ENCODE data around the gene GABRG2.

GABRG2 gene

DNA sequence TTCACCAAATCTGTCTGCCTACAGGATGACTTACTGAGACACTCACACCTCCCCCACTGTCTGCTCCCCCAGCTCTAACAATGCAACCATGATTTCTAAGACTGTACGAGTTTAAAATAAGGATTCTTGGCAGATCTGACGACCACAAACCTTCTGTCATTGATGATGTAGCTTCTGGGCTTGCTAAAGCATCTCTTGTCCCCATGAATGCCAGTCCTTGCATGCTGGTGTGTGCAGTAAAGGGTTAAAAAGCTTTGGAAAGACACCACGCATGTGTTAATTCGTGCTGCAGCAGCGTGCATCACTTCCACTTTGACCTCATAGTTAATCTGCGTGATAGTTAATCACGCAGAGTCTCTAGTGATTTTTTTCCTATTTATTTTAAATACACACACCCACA lies 411 bp upstream of the GABRG2 start:
- H3K9me3 ChIP-seq (ENCODE audit: control extremely low read depth in 1 of 5, control insufficient read depth in 4 of 5, insufficient read depth in 2 of 5, low read depth in 1 of 5, low read length in 4 of 5): peaks cover 0 to 4% (median 2%) of the 10 kb centered on the region in 5 experiments
- CTCF ChIA-PET: no interaction called here
- POLR2A ChIA-PET: no interaction called here

GRCh38 chr5:162068412-162068811 lies 839 bp downstream of the GABRG2 start:
- DNase-seq: peak; percentile 34 to 62 (median 58)
- Histone ChIP-seq H3K4me1 (ENCODE audit: control extremely low read depth in 1 of 4, control insufficient read depth in 4 of 4, insufficient read depth in 4 of 4, low read length in 3 of 4) (no peaks in the 10 kb centered on the region), H3K9me3 (ENCODE audit: control extremely low read depth in 1 of 5, control insufficient read depth in 4 of 5, insufficient read depth in 2 of 5, low read depth in 1 of 5, low read length in 4 of 5) (peaks cover 0 to 4% (median 2%) of the 10 kb centered on the region in 5 experiments), H3K27ac (ENCODE audit: insufficient read depth in 1 of 2, low read depth in 1 of 2, low read length in 2 of 2, poor library complexity in 1 of 2, severe bottlenecking in 2 of 2) (no peak overlapping the region), H3K4me3 (ENCODE audit: control insufficient read depth in 1 of 7, extremely low read depth in 1 of 7, insufficient read depth in 4 of 7, low read depth in 2 of 7, low read length in 6 of 7) (no peak overlapping the region), H3K27me3 (replicated peaks in 2 of 5; ENCODE audit: control insufficient read depth in 4 of 5, insufficient read depth in 5 of 5, low read length in 4 of 5) (peaks cover 0 to 28% (median 20%) of the 10 kb centered on the region in 5 experiments), H3K36me3 (ENCODE audit: control insufficient read depth in 4 of 4, insufficient read depth in 4 of 4, low read length in 3 of 4) (no peaks in the 10 kb centered on the region)
- ChIA-PET CTCF (no interaction called here), POLR2A (no interaction called here)
- 8% methylated on average over 8 of the region's 12 CpGs for WGBS (ENCODE audit: insufficient coverage)

More for the DNA sequence above, 411 bp upstream of the GABRG2 start:
- H3K4me3 ChIP-seq (ENCODE audit: control insufficient read depth in 1 of 7, extremely low read depth in 1 of 7, insufficient read depth in 4 of 7, low read depth in 2 of 7, low read length in 6 of 7): no peak overlapping the region
- no peaks in the 10 kb centered on the region for H3K36me3 ChIP-seq (ENCODE audit: control insufficient read depth in 4 of 4, insufficient read depth in 4 of 4, low read length in 3 of 4)
- WGBS (ENCODE audit: insufficient coverage): 8% methylated on average over 7 of the region's 7 CpGs
- no peaks in the 10 kb centered on the region for H3K4me1 ChIP-seq (ENCODE audit: control extremely low read depth in 1 of 4, control insufficient read depth in 4 of 4, insufficient read depth in 4 of 4, low read length in 3 of 4)
- no peak for DNase-seq
- peaks cover 0 to 28% (median 20%) of the 10 kb centered on the region in 5 experiments for H3K27me3 ChIP-seq (replicated peaks in 2 of 5; ENCODE audit: control insufficient read depth in 4 of 5, insufficient read depth in 5 of 5, low read length in 4 of 5)
- H3K27ac ChIP-seq (ENCODE audit: insufficient read depth in 1 of 2, low read depth in 1 of 2, low read length in 2 of 2, poor library complexity in 1 of 2, severe bottlenecking in 2 of 2): no peak overlapping the region

DNA sequence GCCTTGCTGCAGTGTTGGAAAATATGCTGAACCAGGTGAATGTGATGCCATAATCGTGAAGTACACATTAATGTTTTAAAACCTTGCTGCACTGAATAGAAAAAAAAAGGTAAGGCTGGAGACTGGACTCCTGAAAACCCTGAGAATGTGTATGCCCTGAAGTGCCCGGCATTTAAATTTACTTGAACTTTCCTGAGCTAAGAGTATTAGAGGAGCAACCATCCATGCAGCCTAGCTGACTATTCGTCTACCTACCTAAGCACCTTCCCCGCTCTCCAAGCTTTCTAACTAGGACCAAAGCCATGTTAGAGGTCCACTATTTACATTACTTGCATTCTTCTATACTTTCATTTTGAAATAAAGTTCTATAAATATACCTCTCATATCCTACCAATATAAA lies 1.4 kb downstream of the GABRG2 start:
- H3K36me3 ChIP-seq (ENCODE audit: control insufficient read depth in 4 of 4, insufficient read depth in 4 of 4, low read length in 3 of 4): no peaks in the 10 kb centered on the region
- H3K4me1 ChIP-seq (ENCODE audit: control extremely low read depth in 1 of 4, control insufficient read depth in 4 of 4, insufficient read depth in 4 of 4, low read length in 3 of 4): no peaks in the 10 kb centered on the region
- DNase-seq: no peak
- peaks cover 0 to 4% (median 2%) of the 10 kb centered on the region in 5 experiments for H3K9me3 ChIP-seq (ENCODE audit: control extremely low read depth in 1 of 5, control insufficient read depth in 4 of 5, insufficient read depth in 2 of 5, low read depth in 1 of 5, low read length in 4 of 5)
- no peak overlapping the region for H3K4me3 ChIP-seq (ENCODE audit: control insufficient read depth in 1 of 7, extremely low read depth in 1 of 7, insufficient read depth in 4 of 7, low read depth in 2 of 7, low read length in 6 of 7)
- ChIA-PET POLR2A (no interaction called here), CTCF (no interaction called here)
- 85% methylated on average over 2 of the region's 4 CpGs for WGBS (ENCODE audit: insufficient coverage)
- H3K27me3 ChIP-seq (replicated peaks in 2 of 5; ENCODE audit: control insufficient read depth in 4 of 5, insufficient read depth in 5 of 5, low read length in 4 of 5): peaks cover 0 to 28% (median 20%) of the 10 kb centered on the region in 5 experiments
- no peak overlapping the region for H3K27ac ChIP-seq (ENCODE audit: insufficient read depth in 1 of 2, low read depth in 1 of 2, low read length in 2 of 2, poor library complexity in 1 of 2, severe bottlenecking in 2 of 2)

- Histone ChIP-seq H3K4me1 (ENCODE audit: control extremely low read depth in 1 of 4, control insufficient read depth in 4 of 4, insufficient read depth in 4 of 4, low read length in 3 of 4) (no peaks in the 10 kb centered on the region), H3K9me3 (ENCODE audit: control extremely low read depth in 1 of 5, control insufficient read depth in 4 of 5, insufficient read depth in 2 of 5, low read depth in 1 of 5, low read length in 4 of 5) (no peaks in the 10 kb centered on the region), H3K27ac (ENCODE audit: insufficient read depth in 1 of 2, low read depth in 1 of 2, low read length in 2 of 2, poor library complexity in 1 of 2, severe bottlenecking in 2 of 2) (no peak overlapping the region), H3K27me3 (replicated peaks in 2 of 5; ENCODE audit: control insufficient read depth in 4 of 5, insufficient read depth in 5 of 5, low read length in 4 of 5) (no peaks in the 10 kb centered on the region), H3K36me3 (ENCODE audit: control insufficient read depth in 4 of 4, insufficient read depth in 4 of 4, low read length in 3 of 4) (no peaks in the 10 kb centered on the region), H3K4me3 (ENCODE audit: control insufficient read depth in 1 of 7, extremely low read depth in 1 of 7, insufficient read depth in 4 of 7, low read depth in 2 of 7, low read length in 6 of 7) (no peak overlapping the region)
- ChIA-PET CTCF (no interaction called here), POLR2A (no interaction called here)
- DNase-seq: no peak
- no CpG with 5 or more reads among the region's 1 CpG for WGBS (ENCODE audit: insufficient coverage)
Observed at GRCh38 chr5:162078805-162079204, 11.2 kb downstream of the GABRG2 start.

DNA sequence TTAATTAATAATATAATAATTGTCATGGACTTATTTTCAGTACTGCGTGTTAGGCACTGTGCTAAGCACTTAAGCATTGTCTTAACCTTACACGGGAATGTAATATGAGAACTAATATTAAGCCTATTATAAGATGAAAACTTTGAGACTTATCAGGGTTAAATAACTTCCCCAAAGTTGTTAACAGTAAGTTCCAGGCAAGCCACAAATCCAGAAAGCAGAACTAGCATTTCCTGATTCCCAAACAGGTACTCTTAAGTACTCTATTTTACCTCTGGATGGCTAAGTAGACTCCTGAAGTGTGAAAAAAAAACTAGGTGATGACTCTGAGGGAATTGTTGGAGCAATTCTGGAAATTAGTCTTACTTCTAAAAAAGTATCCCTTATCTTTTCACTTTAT lies 23.8 kb downstream of the GABRG2 start:
- no peaks in the 10 kb centered on the region for H3K9me3 ChIP-seq (ENCODE audit: control extremely low read depth in 1 of 5, control insufficient read depth in 4 of 5, insufficient read depth in 2 of 5, low read depth in 1 of 5, low read length in 4 of 5)
- H3K27ac ChIP-seq (ENCODE audit: insufficient read depth in 1 of 2, low read depth in 1 of 2, low read length in 2 of 2, poor library complexity in 1 of 2, severe bottlenecking in 2 of 2): no peak overlapping the region
- no CpG with 5 or more reads among the region's 2 CpGs for WGBS (ENCODE audit: insufficient coverage)
- H3K27me3 ChIP-seq (replicated peaks in 2 of 5; ENCODE audit: control insufficient read depth in 4 of 5, insufficient read depth in 5 of 5, low read length in 4 of 5): peaks cover 0 to 2% (median 0%) of the 10 kb centered on the region in 5 experiments
- peaks cover 0 to 11% (median 4%) of the 10 kb centered on the region in 4 experiments for H3K4me1 ChIP-seq (ENCODE audit: control extremely low read depth in 1 of 4, control insufficient read depth in 4 of 4, insufficient read depth in 4 of 4, low read length in 3 of 4)
- no peaks in the 10 kb centered on the region for H3K36me3 ChIP-seq (ENCODE audit: control insufficient read depth in 4 of 4, insufficient read depth in 4 of 4, low read length in 3 of 4)
- CTCF ChIA-PET: no interaction called here
- POLR2A ChIA-PET: no interaction called here
- peak; percentile 20 to 61 (median 53) for DNase-seq
- H3K4me3 ChIP-seq (ENCODE audit: control insufficient read depth in 1 of 7, extremely low read depth in 1 of 7, insufficient read depth in 4 of 7, low read depth in 2 of 7, low read length in 6 of 7): no peak overlapping the region

GRCh38 chr5:162096448-162096847 lies 28.9 kb downstream of the GABRG2 start:
- H3K36me3 ChIP-seq (ENCODE audit: control insufficient read depth in 4 of 4, insufficient read depth in 4 of 4, low read length in 3 of 4): no peaks in the 10 kb centered on the region
- WGBS (ENCODE audit: insufficient coverage): no CpG with 5 or more reads among the region's 2 CpGs
- no peaks in the 10 kb centered on the region for H3K27me3 ChIP-seq (replicated peaks in 2 of 5; ENCODE audit: control insufficient read depth in 4 of 5, insufficient read depth in 5 of 5, low read length in 4 of 5)
- POLR2A ChIA-PET: no interaction called here
- H3K4me3 ChIP-seq (ENCODE audit: control insufficient read depth in 1 of 7, extremely low read depth in 1 of 7, insufficient read depth in 4 of 7, low read depth in 2 of 7, low read length in 6 of 7): no peak overlapping the region
- H3K4me1 ChIP-seq (ENCODE audit: control extremely low read depth in 1 of 4, control insufficient read depth in 4 of 4, insufficient read depth in 4 of 4, low read length in 3 of 4): peaks cover 0 to under 1% (median under 1%) of the 10 kb centered on the region in 4 experiments
- H3K9me3 ChIP-seq (ENCODE audit: control extremely low read depth in 1 of 5, control insufficient read depth in 4 of 5, insufficient read depth in 2 of 5, low read depth in 1 of 5, low read length in 4 of 5): no peaks in the 10 kb centered on the region
- no peak overlapping the region for H3K27ac ChIP-seq (ENCODE audit: insufficient read depth in 1 of 2, low read depth in 1 of 2, low read length in 2 of 2, poor library complexity in 1 of 2, severe bottlenecking in 2 of 2)
- DNase-seq: peak; percentile 12 to 46 (median 42)
- CTCF ChIA-PET: no interaction called here

- no peaks in the 10 kb centered on the region for H3K4me1 ChIP-seq (ENCODE audit: control extremely low read depth in 1 of 4, control insufficient read depth in 4 of 4, insufficient read depth in 4 of 4, low read length in 3 of 4)
- H3K36me3 ChIP-seq (ENCODE audit: control insufficient read depth in 4 of 4, insufficient read depth in 4 of 4, low read length in 3 of 4): no peaks in the 10 kb centered on the region
- H3K4me3 ChIP-seq (ENCODE audit: control insufficient read depth in 1 of 7, extremely low read depth in 1 of 7, insufficient read depth in 4 of 7, low read depth in 2 of 7, low read length in 6 of 7): no peak overlapping the region
- no peak overlapping the region for H3K27ac ChIP-seq (ENCODE audit: insufficient read depth in 1 of 2, low read depth in 1 of 2, low read length in 2 of 2, poor library complexity in 1 of 2, severe bottlenecking in 2 of 2)
- no peaks in the 10 kb centered on the region for H3K9me3 ChIP-seq (ENCODE audit: control extremely low read depth in 1 of 5, control insufficient read depth in 4 of 5, insufficient read depth in 2 of 5, low read depth in 1 of 5, low read length in 4 of 5)
- POLR2A ChIA-PET: no interaction called here
- CTCF ChIA-PET: no interaction called here
- DNase-seq: no peak
- 60% methylated on average over 1 of the region's 2 CpGs for WGBS (ENCODE audit: insufficient coverage)
- no peaks in the 10 kb centered on the region for H3K27me3 ChIP-seq (replicated peaks in 2 of 5; ENCODE audit: control insufficient read depth in 4 of 5, insufficient read depth in 5 of 5, low read length in 4 of 5)
Observed at GRCh38 chr5:162107591-162107990, 40.0 kb downstream of the GABRG2 start.

Measured in common myeloid progenitor, CD34-positive (primary cell).